ENCODE data around the gene INTS15.
"Not testable (repeated sequence)": the region's sequence is repeated elsewhere in the genome, so short reads cannot be mapped to it uniquely, and the experiment has no call there.

INTS15 gene

DNA sequence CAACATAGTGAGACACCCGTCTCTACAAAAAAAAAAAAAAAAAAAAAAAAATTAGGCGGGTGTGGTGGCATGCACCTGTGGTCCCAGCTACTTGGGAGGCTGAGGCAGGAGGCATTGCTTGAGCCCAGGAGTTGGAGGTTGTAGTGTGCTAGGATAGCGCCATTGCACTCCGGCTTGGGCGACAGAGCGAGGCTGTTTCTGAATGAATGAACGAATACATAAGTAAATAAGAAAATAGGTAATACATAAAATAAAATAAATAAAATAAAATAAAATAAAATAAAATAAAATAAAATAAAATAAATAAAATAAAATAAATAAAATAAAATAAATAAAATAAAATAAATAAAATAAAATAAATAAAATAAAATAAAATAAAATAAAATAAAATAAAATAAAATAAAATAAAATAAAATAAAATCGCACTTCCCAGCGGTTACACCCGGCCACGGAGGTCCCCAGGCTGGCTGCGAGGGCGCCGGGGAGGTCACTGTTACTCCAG, 12.9 kb upstream of the INTS15 start:
- H3K4me1 ChIP-seq (ENCODE audit: control insufficient read depth in 1 of 2, insufficient read depth in 2 of 2, low read length in 2 of 2); H3K9me3 ChIP-seq (ENCODE audit: control insufficient read depth in 1 of 2, low read length in 2 of 2); H3K27me3 ChIP-seq (ENCODE audit: control insufficient read depth in 1 of 2, insufficient read depth in 2 of 2, low read length in 2 of 2): not testable (repeated sequence)
- peaks cover 0 to 17% of the 10 kb centered on the region in 2 donors for H3K36me3 ChIP-seq (ENCODE audit: control insufficient read depth in 1 of 2, insufficient read depth in 2 of 2, low read length in 2 of 2)
- peak overlapping the region; percentile 92 for H3K27ac ChIP-seq (ENCODE audit: low read depth, low read length)
- H3K4me3 ChIP-seq (ENCODE audit: low read depth in 1 of 2, low read length in 2 of 2), result peak overlapping the region; percentile 80 to 82
- H3K9ac ChIP-seq (ENCODE audit: low read depth in 1 of 2, low read length in 2 of 2), result peak overlapping the region in 1 of 2 donors; percentile 74

DNA sequence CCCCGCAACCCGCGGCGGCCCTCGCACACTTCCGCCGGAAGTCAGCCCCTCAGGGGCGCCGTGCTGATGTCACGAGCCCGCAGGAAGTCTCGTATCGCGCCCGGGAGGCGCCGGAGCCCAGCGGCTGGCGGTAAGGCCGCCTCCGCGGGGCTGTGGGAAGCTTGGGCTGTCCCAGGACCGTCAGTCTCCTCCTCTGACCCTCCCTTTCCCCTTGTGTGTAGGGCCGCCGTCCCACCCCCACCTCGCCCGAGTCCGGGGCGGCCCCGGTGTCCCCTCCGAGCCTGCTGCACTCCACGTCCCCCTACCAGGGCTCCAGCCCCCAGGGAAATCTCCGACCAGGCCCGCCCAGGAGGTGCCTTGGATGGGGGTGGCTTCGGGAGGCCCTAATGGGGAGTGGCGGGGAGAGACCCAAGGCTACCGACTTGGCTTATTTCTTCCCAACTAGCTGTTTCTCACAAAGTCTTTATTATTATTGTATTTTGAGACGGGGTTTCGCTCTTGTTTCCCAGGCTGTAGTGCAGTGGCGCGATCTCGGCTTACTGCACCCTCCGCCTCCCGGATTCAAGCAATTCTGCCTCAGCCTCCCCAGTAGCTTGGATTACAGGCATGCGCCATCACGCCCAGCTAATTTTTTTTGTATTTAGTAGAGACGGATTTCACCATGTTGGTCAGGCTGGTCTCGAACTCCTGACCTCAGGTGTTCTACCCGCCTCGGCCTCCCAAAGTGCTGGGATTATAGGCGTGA, 12.3 kb upstream of the INTS15 start, which contains the start of gene ZDHHC4:
ZDHHC4 (plus strand) TSS at position 86 of the 745 bp plus-strand sequence. CDS start 3,108 bp downstream, outside the sequence.
- Histone ChIP-seq H3K36me3 (ENCODE audit: control insufficient read depth in 1 of 2, insufficient read depth in 2 of 2, low read length in 2 of 2) (peaks cover 0 to 23% of the 10 kb centered on the region in 2 donors), H3K4me3 (ENCODE audit: low read depth in 1 of 2, low read length in 2 of 2) (peak within 1 kb of the TSS; percentile 80 to 82), H3K27me3 (ENCODE audit: control insufficient read depth in 1 of 2, insufficient read depth in 2 of 2, low read length in 2 of 2) (no peaks in the 10 kb centered on the region), H3K4me1 (ENCODE audit: control insufficient read depth in 1 of 2, insufficient read depth in 2 of 2, low read length in 2 of 2) (peaks cover 0 to 6% of the 10 kb centered on the region in 2 donors), H3K27ac (ENCODE audit: low read depth, low read length) (peak within 1 kb of the TSS; percentile 92), H3K9me3 (ENCODE audit: control insufficient read depth in 1 of 2, low read length in 2 of 2) (no peaks in the 10 kb centered on the region), H3K9ac (ENCODE audit: low read depth in 1 of 2, low read length in 2 of 2) (peak within 1 kb of the TSS; percentile 74 to 76)

DNA sequence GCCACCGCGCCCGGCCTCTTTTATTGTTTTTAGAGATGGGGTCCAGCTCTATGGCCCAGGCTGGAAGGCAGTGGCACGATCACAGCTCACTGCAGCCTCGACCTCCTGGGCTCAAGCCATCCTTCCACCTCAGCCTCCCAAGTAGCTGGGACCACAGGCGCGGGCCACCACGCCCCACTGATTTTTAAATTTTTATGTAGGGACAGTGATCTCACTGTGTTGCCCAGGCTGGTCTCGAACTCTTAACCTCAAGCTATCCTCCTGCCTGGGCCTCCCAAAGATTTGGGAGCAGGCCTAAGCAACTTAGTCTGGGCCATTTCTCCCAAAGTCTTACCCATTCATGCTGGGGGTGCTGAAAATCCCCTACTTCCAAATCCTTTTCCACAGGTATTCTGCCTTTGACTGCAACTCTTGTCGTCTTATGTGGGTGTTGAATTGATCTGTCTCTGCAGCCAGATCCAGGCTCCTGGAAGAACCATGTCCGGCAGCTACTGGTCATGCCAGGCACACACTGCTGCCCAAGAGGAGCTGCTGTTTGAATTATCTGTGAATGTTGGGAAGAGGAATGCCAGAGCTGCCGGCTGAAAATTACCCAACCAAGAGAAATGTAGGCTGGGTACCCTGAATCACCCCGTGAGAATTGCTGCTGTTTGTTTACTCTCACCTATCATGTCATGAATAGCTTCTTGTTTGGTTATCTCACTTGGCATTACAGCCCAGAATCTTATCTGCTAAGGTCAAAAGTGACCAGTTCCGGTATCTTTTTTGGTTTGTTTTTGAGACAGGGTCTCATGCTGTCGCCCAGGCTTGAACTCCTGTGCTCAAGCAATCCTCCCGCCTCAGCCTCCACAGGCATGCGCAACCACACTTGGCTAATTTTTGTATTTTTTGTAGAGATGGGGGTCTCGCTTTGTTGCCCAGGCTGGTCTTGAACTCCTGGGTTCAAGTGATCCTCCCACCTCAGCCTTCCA, 11.4 kb upstream of the INTS15 start:
- Histone ChIP-seq H3K9ac (ENCODE audit: low read depth in 1 of 2, low read length in 2 of 2) (peak overlapping the region in 1 of 2 donors; percentile 74), H3K36me3 (ENCODE audit: control insufficient read depth in 1 of 2, insufficient read depth in 2 of 2, low read length in 2 of 2) (peaks cover 2 to 31% of the 10 kb centered on the region in 2 donors), H3K4me1 (ENCODE audit: control insufficient read depth in 1 of 2, insufficient read depth in 2 of 2, low read length in 2 of 2) (peaks cover 0 to 6% of the 10 kb centered on the region in 2 donors), H3K27ac (ENCODE audit: low read depth, low read length) (no peak overlapping the region), H3K9me3 (ENCODE audit: control insufficient read depth in 1 of 2, low read length in 2 of 2) (no peaks in the 10 kb centered on the region), H3K4me3 (ENCODE audit: low read depth in 1 of 2, low read length in 2 of 2) (peak overlapping the region in 1 of 2 donors; percentile 80), H3K27me3 (ENCODE audit: control insufficient read depth in 1 of 2, insufficient read depth in 2 of 2, low read length in 2 of 2) (no peaks in the 10 kb centered on the region)

DNA sequence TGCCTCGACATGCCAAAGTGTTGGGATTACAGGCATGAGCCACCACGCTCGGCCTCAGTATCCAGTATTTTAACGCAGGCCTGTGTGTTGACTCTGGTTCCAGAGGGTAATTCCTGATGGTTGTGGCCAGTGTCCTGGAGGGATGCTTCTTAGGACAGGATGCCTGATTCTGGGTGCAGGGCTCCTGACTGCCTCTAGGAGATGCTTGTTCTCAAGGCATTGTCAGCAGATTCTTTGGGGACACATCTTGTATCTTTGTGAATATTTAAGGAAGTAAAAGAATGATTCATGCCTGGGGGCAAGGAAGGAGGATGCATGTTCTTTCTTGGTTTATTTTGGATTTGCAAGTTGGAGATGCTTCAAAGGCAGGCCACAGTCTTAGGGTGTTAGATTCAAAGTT, 10.4 kb upstream of the INTS15 start:
- Histone ChIP-seq H3K36me3 (ENCODE audit: control insufficient read depth in 1 of 2, insufficient read depth in 2 of 2, low read length in 2 of 2) (peaks cover 3 to 40% of the 10 kb centered on the region in 2 donors), H3K4me1 (ENCODE audit: control insufficient read depth in 1 of 2, insufficient read depth in 2 of 2, low read length in 2 of 2) (peaks cover 0 to 6% of the 10 kb centered on the region in 2 donors), H3K27me3 (ENCODE audit: control insufficient read depth in 1 of 2, insufficient read depth in 2 of 2, low read length in 2 of 2) (no peaks in the 10 kb centered on the region), H3K4me3 (ENCODE audit: low read depth in 1 of 2, low read length in 2 of 2) (no peak overlapping the region), H3K9ac (ENCODE audit: low read depth in 1 of 2, low read length in 2 of 2) (no peak overlapping the region), H3K9me3 (ENCODE audit: control insufficient read depth in 1 of 2, low read length in 2 of 2) (no peaks in the 10 kb centered on the region), H3K27ac (ENCODE audit: low read depth, low read length) (no peak overlapping the region)

DNA sequence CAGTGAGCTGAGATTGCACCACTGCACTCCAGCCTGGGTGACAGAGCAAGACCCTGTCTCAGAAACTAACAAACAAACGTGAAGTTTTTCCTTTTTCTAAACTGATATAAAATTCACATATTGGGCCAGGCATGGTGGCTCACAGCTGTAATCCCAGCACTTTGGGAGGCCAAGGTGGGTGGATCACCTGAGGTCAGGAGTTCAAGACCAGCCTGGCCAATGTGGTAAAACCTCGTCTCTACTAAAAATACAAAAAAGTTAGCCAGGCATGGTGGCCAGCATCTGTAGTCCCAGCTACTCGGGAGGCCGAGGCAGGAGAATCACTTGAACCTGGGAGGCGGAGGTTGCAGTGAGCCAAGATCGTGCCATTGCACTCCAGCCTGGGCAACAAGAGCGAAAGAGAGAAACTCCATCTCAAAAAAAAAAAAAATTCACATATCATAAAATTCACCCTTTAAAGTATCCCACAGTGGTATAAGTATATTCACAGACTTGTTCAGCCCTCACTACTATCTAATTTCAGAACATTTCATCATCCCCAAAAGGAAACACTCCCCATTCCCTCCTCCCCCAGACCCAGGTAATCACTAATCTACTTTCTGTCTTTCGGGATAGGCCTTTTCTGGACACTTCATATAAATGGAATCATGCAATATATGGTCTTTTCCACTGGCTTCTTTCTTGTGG, 3.9 kb upstream of the INTS15 start:
- H3K27ac ChIP-seq (ENCODE audit: low read depth, low read length); H3K27me3 ChIP-seq (ENCODE audit: control insufficient read depth in 1 of 2, insufficient read depth in 2 of 2, low read length in 2 of 2); H3K4me1 ChIP-seq (ENCODE audit: control insufficient read depth in 1 of 2, insufficient read depth in 2 of 2, low read length in 2 of 2); H3K9ac ChIP-seq (ENCODE audit: low read depth in 1 of 2, low read length in 2 of 2); H3K4me3 ChIP-seq (ENCODE audit: low read depth in 1 of 2, low read length in 2 of 2); H3K9me3 ChIP-seq (ENCODE audit: control insufficient read depth in 1 of 2, low read length in 2 of 2): not testable (repeated sequence)
- H3K36me3 ChIP-seq (ENCODE audit: control insufficient read depth in 1 of 2, insufficient read depth in 2 of 2, low read length in 2 of 2), result peaks cover 12 to 57% of the 10 kb centered on the region in 2 donors

DNA sequence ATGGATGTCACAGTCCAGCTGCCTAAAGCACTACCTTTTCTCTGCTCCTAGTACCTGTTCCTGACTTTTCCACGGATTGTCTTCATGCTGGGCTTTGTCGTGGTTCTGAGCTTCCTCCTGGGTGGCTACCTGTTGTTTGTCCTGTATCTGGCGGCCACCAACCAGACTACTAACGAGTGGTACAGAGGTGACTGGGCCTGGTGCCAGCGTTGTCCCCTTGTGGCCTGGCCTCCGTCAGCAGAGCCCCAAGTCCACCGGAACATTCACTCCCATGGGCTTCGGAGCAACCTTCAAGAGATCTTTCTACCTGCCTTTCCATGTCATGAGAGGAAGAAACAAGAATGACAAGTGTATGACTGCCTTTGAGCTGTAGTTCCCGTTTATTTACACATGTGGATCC, 1.3 kb upstream of the INTS15 start:
- peaks cover 4 to 13% of the 10 kb centered on the region in 2 donors for H3K4me1 ChIP-seq (ENCODE audit: control insufficient read depth in 1 of 2, insufficient read depth in 2 of 2, low read length in 2 of 2)
- H3K9me3 ChIP-seq (ENCODE audit: control insufficient read depth in 1 of 2, low read length in 2 of 2), result no peaks in the 10 kb centered on the region
- H3K36me3 ChIP-seq (ENCODE audit: control insufficient read depth in 1 of 2, insufficient read depth in 2 of 2, low read length in 2 of 2), result peaks cover 14 to 41% of the 10 kb centered on the region in 2 donors
- no peak overlapping the region for H3K27ac ChIP-seq (ENCODE audit: low read depth, low read length)
- no peak overlapping the region for H3K9ac ChIP-seq (ENCODE audit: low read depth in 1 of 2, low read length in 2 of 2)
- H3K4me3 ChIP-seq (ENCODE audit: low read depth in 1 of 2, low read length in 2 of 2), result no peak overlapping the region
- H3K27me3 ChIP-seq (ENCODE audit: control insufficient read depth in 1 of 2, insufficient read depth in 2 of 2, low read length in 2 of 2), result no peaks in the 10 kb centered on the region

DNA sequence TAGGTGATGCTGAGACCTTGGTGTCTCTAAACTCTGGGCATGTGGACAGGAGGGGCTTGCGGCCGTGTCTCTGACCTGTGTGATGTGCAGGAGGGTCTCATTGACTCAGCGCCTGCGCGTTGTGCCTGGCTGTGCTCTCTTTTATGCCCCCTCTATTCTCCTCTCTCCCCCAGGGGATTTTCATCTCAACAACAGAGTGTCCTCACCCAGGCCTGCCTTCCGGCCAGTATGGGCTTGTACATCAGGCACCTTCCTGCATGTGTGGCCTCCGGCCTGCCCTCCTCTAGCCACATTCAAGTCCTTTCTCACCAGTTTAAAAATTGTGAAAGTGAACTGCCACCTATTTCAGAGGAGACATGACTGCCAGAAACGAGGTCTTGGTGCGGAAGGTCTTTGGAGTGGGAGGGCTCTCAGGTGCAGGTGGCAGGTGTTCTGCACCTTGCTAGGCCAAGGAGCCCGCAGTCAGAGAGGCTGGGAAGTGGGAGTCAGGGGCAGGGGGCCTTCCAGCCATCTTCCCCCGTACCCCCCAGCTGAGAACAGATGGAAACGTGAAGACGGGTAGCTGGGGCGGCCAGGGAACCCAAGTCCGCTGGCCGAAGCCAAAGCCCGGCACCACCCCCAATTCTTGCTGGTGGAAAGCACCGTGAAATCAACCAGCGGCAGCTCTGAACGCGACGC, 531 bp upstream of the INTS15 start:
- H3K9ac ChIP-seq (ENCODE audit: low read depth in 1 of 2, low read length in 2 of 2), result no peak overlapping the region
- no peak overlapping the region for H3K27ac ChIP-seq (ENCODE audit: low read depth, low read length)
- peaks cover 16 to 41% of the 10 kb centered on the region in 2 donors for H3K36me3 ChIP-seq (ENCODE audit: control insufficient read depth in 1 of 2, insufficient read depth in 2 of 2, low read length in 2 of 2)
- H3K4me1 ChIP-seq (ENCODE audit: control insufficient read depth in 1 of 2, insufficient read depth in 2 of 2, low read length in 2 of 2), result peaks cover 4 to 13% of the 10 kb centered on the region in 2 donors
- H3K4me3 ChIP-seq (ENCODE audit: low read depth in 1 of 2, low read length in 2 of 2), result peak overlapping the region; percentile 55 to 92
- H3K27me3 ChIP-seq (ENCODE audit: control insufficient read depth in 1 of 2, insufficient read depth in 2 of 2, low read length in 2 of 2), result no peaks in the 10 kb centered on the region
- H3K9me3 ChIP-seq (ENCODE audit: control insufficient read depth in 1 of 2, low read length in 2 of 2), result no peaks in the 10 kb centered on the region

DNA sequence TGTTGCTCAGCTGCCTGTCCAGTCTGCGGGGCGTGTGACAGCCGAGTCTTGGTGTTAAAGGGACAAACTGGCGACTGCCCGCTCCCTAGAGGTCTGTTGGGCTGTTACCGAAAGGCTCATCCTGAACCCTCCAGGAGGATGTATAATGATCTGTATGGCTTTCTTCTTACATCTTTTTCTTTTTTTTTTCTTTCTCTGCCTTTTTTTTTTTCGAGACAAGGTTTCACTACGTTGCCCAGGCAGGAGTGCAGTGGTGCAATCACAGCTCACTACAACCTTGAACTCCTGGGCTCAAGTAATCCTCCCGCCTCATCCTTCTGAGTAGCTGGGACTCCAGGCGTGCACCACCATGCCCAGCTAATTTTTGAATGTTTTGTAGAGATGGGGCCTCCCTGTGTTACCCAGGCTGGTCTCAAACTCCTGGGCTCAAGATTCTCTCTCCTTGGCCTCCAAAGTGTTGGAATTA, 857 bp downstream of the INTS15 start:
- Histone ChIP-seq H3K27ac (ENCODE audit: low read depth, low read length) (peak overlapping the region; percentile 50), H3K9ac (ENCODE audit: low read depth in 1 of 2, low read length in 2 of 2) (peak overlapping the region; percentile 60 to 87), H3K4me3 (ENCODE audit: low read depth in 1 of 2, low read length in 2 of 2) (peak overlapping the region; percentile 90 to 92), H3K27me3 (ENCODE audit: control insufficient read depth in 1 of 2, insufficient read depth in 2 of 2, low read length in 2 of 2) (no peaks in the 10 kb centered on the region), H3K36me3 (ENCODE audit: control insufficient read depth in 1 of 2, insufficient read depth in 2 of 2, low read length in 2 of 2) (peaks cover 12 to 44% of the 10 kb centered on the region in 2 donors), H3K9me3 (ENCODE audit: control insufficient read depth in 1 of 2, low read length in 2 of 2) (no peaks in the 10 kb centered on the region), H3K4me1 (ENCODE audit: control insufficient read depth in 1 of 2, insufficient read depth in 2 of 2, low read length in 2 of 2) (peaks cover 4 to 13% of the 10 kb centered on the region in 2 donors)

DNA sequence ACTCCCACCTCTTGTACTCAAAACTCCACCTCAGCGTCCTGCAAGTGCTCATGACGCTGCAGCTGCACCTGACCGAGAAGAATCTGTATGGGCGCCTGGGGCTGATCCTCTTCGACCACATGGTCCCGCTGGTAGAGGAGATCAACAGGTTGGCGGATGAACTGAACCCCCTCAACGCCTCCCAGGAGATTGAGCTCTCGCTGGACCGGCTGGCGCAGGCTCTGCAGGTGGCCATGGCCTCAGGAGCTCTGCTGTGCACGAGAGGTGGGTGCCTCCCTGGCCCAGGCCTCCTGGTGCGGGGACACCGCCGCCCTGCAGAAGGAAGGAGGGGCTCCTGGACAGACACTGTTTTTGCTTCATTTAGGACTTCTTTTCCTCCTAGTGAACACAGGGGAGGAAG, 10.3 kb downstream of the INTS15 start:
- Histone ChIP-seq H3K36me3 (ENCODE audit: control insufficient read depth in 1 of 2, insufficient read depth in 2 of 2, low read length in 2 of 2) (peaks cover 16 to 76% of the 10 kb centered on the region in 2 donors), H3K9me3 (ENCODE audit: control insufficient read depth in 1 of 2, low read length in 2 of 2) (no peaks in the 10 kb centered on the region), H3K4me3 (ENCODE audit: low read depth in 1 of 2, low read length in 2 of 2) (no peak overlapping the region)

More for the DNA sequence above, 10.3 kb downstream of the INTS15 start:
- Histone ChIP-seq H3K27me3 (ENCODE audit: control insufficient read depth in 1 of 2, insufficient read depth in 2 of 2, low read length in 2 of 2) (no peaks in the 10 kb centered on the region), H3K9ac (ENCODE audit: low read depth in 1 of 2, low read length in 2 of 2) (no peak overlapping the region), H3K27ac (ENCODE audit: low read depth, low read length) (no peak overlapping the region), H3K4me1 (ENCODE audit: control insufficient read depth in 1 of 2, insufficient read depth in 2 of 2, low read length in 2 of 2) (no peaks in the 10 kb centered on the region)

Data from duodenal mucosa (tissue), 2 donors.